HepG2 (cell line): ENCODE results near the gene TLCD1. TPM values are rescaled to one million over a fixed set of nuclear protein-coding genes. Genes with fewer than 3 reads are reported as not detected.
A peak's percentile ranks its signal among the peaks of the same experiment; 100 is the strongest.

Source experiments
- DNMT3B ChIP-seq: conservative IDR thresholded peaks from 2 replicates; pipeline ENCODE4 v1.6.1; 2016; ENCODE audit warnings: missing biosample characterization, control low read depth
- FIP1L1 ChIP-seq: fragments of 200-400 bp; formaldehyde crosslinking; IDR thresholded peaks from 2 replicates; pipeline ENCODE4 v1.6.1; 2018; ENCODE audit warnings: low read depth, mild to moderate bottlenecking, low read length, moderate library complexity, borderline replicate concordance; ENCODE audit not compliant: insufficient read depth
- JUND ChIP-seq: sonication (generic); formaldehyde crosslinking; IDR thresholded peaks from 2 replicates; pipeline ENCODE4 v1.8.0; 2022; ENCODE audit warnings: mild to moderate bottlenecking, missing genetic modification reagents
- KIAA2018 ChIP-seq: sonication (generic); formaldehyde crosslinking; IDR thresholded peaks from 2 replicates; pipeline ENCODE4 v1.5.0; 2020; ENCODE audit warnings: mild to moderate bottlenecking, missing genetic modification reagents, borderline replicate concordance
- NFATC3 ChIP-seq: sonication (generic); formaldehyde crosslinking; IDR thresholded peaks from 2 replicates; pipeline ENCODE4 v1.5.1; 2020; ENCODE audit warnings: mild to moderate bottlenecking, missing genetic modification reagents
- PRPF4 ChIP-seq: fragments of 200-400 bp; formaldehyde crosslinking; IDR thresholded peaks from 2 replicates; pipeline ENCODE4 v1.6.1; 2016; ENCODE audit warnings: low read length, low read depth; ENCODE audit not compliant: poor library complexity, severe bottlenecking
- SNAPC4 ChIP-seq: sonication (generic); formaldehyde crosslinking; IDR thresholded peaks from 2 replicates; pipeline ENCODE4 v1.4.0; 2020; ENCODE audit warnings: mild to moderate bottlenecking, missing genetic modification reagents
- TBL1XR1 ChIP-seq: fragments of 150-350 bp; IDR thresholded peaks from 2 replicates; pipeline ENCODE4 v1.6.1; 2014; ENCODE audit warnings: borderline replicate concordance, low read length; ENCODE audit not compliant: partially characterized antibody
- U2AF2 ChIP-seq: fragments of 200-400 bp; formaldehyde crosslinking; IDR thresholded peaks from 2 replicates; pipeline ENCODE4 v1.6.1; 2017; ENCODE audit warnings: low read depth, mild to moderate bottlenecking, low read length
- XBP1 ChIP-seq: sonication (generic); formaldehyde crosslinking; IDR thresholded peaks from 2 replicates; pipeline ENCODE4 v1.5.0; 2020; ENCODE audit warnings: missing genetic modification reagents
- ZFX ChIP-seq: sonication (generic); formaldehyde crosslinking; IDR thresholded peaks from 2 replicates; pipeline ENCODE4 v1.4.0; 2020; ENCODE audit warnings: mild to moderate bottlenecking, low read depth, missing genetic modification reagents, moderate library complexity
- ZNF33A ChIP-seq: sonication (generic); formaldehyde crosslinking; IDR thresholded peaks from 2 replicates; pipeline ENCODE4 v1.5.1; 2020; ENCODE audit warnings: missing genetic modification reagents, mild to moderate bottlenecking, moderate library complexity, borderline replicate concordance
- ZNF619 ChIP-seq: sonication (generic); formaldehyde crosslinking; IDR thresholded peaks from 2 replicates; pipeline ENCODE4 v1.4.0; 2020; ENCODE audit warnings: mild to moderate bottlenecking, missing genetic modification reagents
- ZNF703 ChIP-seq: sonication (generic); formaldehyde crosslinking; IDR thresholded peaks from 2 replicates; pipeline ENCODE4 v1.5.1; 2020; ENCODE audit warnings: missing genetic modification reagents, mild to moderate bottlenecking, moderate library complexity, borderline replicate concordance
- polyA plus RNA-seq, 8 experiments: library from polyadenylated mRNA; depleted of rRNA in 3 of 8; stranded (reverse) in 7 of 8; unstranded in 1 of 8; fragments of >200 nt; fragmentation: Illumina TruSeq in 4 of 8; extraction: Trizol in 4 of 8; gene quantifications; 2 replicates each; pipeline versions ENCODE4 v1.2.1 to v1.2.3, GENCODE V29; 2011 to 2016; ENCODE audit warnings: low read depth in 4 of 8, missing spikeins in 1 of 8, mixed read lengths in 1 of 8; ENCODE audit not compliant: insufficient read depth in 1 of 8
- total RNA-seq, 5 experiments: library from RNA; depleted of rRNA; stranded (reverse); fragments of >200 nt; fragmentation: Illumina TruSeq; extraction: Trizol; gene quantifications; 2 replicates each; pipeline ENCODE4 v1.2.3, GENCODE V29; 2016; ENCODE audit warnings: low read depth in 1 of 5

Gene TLCD1
- total and polyA plus RNA-seq, 2 of the 13 experiments (the other 11 are each of a cell fraction or from before 2014, with no cell fraction given): 14.9 to 19.6 TPM

DNA sequence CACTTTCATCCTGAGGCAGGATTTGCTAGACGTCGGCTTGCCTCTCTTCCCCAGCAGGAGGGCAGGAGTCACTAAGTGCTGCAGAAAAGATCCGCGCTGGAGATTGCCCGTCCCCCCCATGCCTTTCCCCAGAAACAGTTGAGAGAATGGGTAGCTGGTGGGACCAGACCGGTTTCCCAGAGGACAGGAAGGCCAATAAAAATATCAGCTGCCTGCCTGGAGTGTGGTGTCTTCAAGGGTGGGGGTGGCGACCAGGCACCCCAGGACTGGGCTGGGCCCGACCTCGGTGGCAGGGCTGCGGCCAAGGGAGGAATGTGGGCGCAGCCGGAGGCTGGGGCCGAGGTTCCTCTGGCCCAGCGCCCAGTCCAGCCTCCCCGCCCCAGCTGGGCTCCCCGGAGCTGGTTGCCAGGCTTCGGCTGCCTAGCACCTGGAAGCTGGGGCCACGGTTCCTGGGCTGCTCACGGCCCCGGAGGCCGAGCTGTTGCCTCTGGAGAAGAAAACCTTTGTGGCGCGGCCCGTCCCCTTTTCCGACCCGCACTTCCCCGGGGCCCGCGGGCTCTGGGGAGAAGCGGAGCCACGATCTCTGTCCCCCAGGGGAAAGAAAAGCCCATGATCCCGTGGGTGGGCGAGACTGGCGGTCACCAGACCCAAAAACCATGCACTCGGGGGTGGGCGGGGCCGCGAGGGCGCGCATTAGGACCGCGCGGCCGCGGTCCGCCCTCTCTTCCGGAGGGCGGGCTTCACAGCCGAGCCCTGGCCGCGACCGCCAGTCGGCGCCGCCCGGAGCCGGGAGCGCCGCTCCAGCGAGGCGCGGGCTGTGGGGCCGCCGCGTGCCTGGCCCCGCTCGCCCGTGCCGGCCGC lies 17.4 kb upstream of the TLCD1 start, which contains the start of gene TRAF4 (continued):
- no peak for TF ChIP-seq DNMT3B (CRISPR knock-in tag)
- no peak for TF ChIP-seq KIAA2018 (CRISPR knock-in tag)
- TF ChIP-seq FIP1L1: no peak
- TF ChIP-seq XBP1 (CRISPR knock-in tag): no peak
- 0 out of 2 replicates have a peak, but pooled peaks have one; percentile 37 for TF ChIP-seq ZNF619 (CRISPR knock-in tag)
- TF ChIP-seq SNAPC4 (CRISPR knock-in tag): no peak
- TF ChIP-seq NFATC3 (CRISPR knock-in tag): no peak
- no peak for TF ChIP-seq ZNF33A (CRISPR knock-in tag)
- peak; percentile 60 for TF ChIP-seq ZFX
- TF ChIP-seq TBL1XR1: no peak
- no peak for TF ChIP-seq JUND
- TF ChIP-seq U2AF2: no peak
- no peak for TF ChIP-seq ZNF703 (CRISPR knock-in tag)
- no peak for TF ChIP-seq PRPF4
